PFSK-1 (cell line): ENCODE results near the gene RABGAP1L.

Experiments
- FOXP2 ChIP-seq: optimal IDR thresholded peaks from 2 replicates; pipeline ENCODE3; 2011; ENCODE audit warnings: borderline replicate concordance, control low read depth, inconsistent platforms; ENCODE audit not compliant: insufficient read depth; ENCODE audit errors: extremely low read length, extremely low read depth
- POLR2AphosphoS5 ChIP-seq: IDR thresholded peaks from 2 replicates; pipeline ENCODE4 v1.6.1; 2012; ENCODE audit warnings: low read depth, mild to moderate bottlenecking, control low read depth, low read length, moderate library complexity
- SIN3A ChIP-seq: IDR thresholded peaks from 2 replicates; pipeline ENCODE4 v1.6.1; 2012; ENCODE audit warnings: mild to moderate bottlenecking, low read length, moderate library complexity, borderline replicate concordance; ENCODE audit not compliant: insufficient read depth
- TAF1 ChIP-seq: IDR thresholded peaks from 2 replicates; pipeline ENCODE4 v1.6.1; 2012; ENCODE audit warnings: low read length, control low read depth, borderline replicate concordance; ENCODE audit not compliant: insufficient read depth
- TF ChIP-seq, protein P1 (sequence below), 2 experiments: IDR thresholded peaks; 2 replicates each; pipeline versions ENCODE4 v1.6.1 to v1.8.0; 2011 to 2012; ENCODE audit warnings: low read depth in 2 of 2, low read length in 2 of 2, control low read depth in 1 of 2, inconsistent platforms in 1 of 2, mild to moderate bottlenecking in 1 of 2, moderate library complexity in 1 of 2; ENCODE audit not compliant: insufficient read depth in 1 of 2

DNA sequence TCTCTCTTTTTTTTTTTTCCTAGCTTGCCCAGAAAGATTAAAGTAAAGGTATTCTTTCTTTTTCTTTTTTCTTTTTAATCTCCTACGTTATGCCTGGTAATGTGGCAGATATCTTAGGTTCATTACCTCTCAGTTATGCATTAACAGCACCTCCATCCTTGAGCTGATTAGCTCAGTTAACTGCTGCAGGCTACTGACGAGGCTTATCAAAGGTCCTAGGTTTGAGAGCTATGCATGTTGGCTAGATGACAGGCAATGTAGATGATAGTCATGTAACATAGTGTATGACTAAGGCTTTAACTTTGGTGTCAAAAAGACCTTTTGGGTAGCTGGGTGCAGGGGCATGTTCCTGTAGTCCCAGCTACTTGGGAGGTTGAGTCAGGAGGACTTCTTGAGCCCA lies 786.7 kb downstream of the RABGAP1L start:
- TF ChIP-seq POLR2AphosphoS5 (no peak), TAF1 (no peak), SIN3A (no peak), FOXP2 (no peak)
- TF ChIP-seq, protein P1, sequence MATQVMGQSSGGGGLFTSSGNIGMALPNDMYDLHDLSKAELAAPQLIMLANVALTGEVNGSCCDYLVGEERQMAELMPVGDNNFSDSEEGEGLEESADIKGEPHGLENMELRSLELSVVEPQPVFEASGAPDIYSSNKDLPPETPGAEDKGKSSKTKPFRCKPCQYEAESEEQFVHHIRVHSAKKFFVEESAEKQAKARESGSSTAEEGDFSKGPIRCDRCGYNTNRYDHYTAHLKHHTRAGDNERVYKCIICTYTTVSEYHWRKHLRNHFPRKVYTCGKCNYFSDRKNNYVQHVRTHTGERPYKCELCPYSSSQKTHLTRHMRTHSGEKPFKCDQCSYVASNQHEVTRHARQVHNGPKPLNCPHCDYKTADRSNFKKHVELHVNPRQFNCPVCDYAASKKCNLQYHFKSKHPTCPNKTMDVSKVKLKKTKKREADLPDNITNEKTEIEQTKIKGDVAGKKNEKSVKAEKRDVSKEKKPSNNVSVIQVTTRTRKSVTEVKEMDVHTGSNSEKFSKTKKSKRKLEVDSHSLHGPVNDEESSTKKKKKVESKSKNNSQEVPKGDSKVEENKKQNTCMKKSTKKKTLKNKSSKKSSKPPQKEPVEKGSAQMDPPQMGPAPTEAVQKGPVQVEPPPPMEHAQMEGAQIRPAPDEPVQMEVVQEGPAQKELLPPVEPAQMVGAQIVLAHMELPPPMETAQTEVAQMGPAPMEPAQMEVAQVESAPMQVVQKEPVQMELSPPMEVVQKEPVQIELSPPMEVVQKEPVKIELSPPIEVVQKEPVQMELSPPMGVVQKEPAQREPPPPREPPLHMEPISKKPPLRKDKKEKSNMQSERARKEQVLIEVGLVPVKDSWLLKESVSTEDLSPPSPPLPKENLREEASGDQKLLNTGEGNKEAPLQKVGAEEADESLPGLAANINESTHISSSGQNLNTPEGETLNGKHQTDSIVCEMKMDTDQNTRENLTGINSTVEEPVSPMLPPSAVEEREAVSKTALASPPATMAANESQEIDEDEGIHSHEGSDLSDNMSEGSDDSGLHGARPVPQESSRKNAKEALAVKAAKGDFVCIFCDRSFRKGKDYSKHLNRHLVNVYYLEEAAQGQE (IDR thresholded peaks at IDR 0.05; ENCODE audit: insufficient read depth in 1 of 2, low read depth in 2 of 2, low read length in 2 of 2) = no peak
